GM12865 (cell line): ENCODE data around the gene THY1.

Source experiments
- DNase-seq: peaks from one replicate; pipeline ENCODE4 v3.0.0; 2010; ENCODE audit warnings: low read depth
- H3K4me3 ChIP-seq: 2 replicates; pipeline ENCODE4 v1.5.1; 2011; ENCODE audit warnings: mild to moderate bottlenecking, low read depth, low read length, control low read depth
- CTCF ChIP-seq: IDR thresholded peaks from 2 replicates; pipeline ENCODE4 v1.5.1; 2011; ENCODE audit warnings: low read length, control low read depth, low read depth, inconsistent platforms; ENCODE audit not compliant: insufficient read depth; ENCODE audit errors: missing control alignments

Gene THY1

DNA sequence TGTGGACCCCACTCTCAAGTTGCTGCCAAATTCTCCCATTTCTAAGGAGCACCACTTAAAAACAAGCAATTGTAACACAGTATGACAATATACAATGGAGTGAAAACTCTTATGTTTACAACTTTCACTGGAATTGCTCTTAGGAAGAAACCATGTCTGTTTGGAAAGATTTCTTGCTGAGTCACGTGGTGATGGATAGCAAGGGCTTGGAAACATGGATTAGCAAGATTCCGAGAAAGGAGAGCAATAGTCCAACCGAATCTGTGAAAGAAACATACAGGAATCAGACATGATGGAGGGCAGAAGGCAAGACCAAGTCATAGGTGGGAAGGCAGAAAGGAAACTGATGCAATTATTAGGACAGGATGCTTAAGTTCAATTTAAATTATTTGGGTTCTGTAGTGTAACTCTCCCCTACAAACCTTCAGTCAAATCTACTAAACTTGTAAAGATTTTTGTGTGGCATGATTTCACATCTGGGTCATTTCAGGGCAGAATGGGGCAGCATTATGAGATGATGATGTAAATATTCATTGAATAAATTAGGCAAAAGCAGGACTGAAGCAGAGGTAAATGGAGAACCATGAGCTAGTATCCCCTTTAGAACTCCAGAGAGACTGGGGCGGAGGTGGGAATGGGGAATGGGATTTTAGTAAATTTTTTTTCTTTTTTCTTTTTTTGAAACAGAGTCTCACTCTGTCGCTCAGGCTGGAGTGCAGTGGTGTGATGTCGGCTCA is 27.8 kb upstream of the THY1 start:
- DNase-seq = no peak
- no peak for TF ChIP-seq CTCF
- no peak overlapping the region for H3K4me3 ChIP-seq

GRCh38 chr11:119449498-119449897 is 26.5 kb upstream of the THY1 start:
- no peak overlapping the region for H3K4me3 ChIP-seq
- no peak for DNase-seq
- TF ChIP-seq CTCF = no peak

DNA sequence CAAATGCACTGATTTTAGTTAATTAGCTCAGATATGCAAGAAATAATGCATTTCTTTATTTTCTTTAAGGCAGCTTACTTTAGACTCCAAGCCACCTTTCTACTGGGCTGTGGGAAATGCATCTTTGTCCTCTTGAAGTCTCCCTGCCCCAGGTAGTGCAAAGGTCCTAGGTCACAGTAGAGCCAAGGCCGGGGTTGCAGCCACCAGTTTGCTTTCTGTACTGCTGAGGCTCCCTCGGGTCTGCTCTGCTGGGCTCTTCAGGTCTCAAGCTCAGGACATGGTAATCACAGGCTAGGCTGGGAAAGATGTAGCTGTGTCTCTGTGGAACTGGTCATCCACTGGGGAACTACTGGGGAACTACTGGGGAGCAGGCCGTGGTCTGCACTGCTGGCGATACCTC is 25.4 kb upstream of the THY1 start:
- DNase-seq = no peak
- no peak for TF ChIP-seq CTCF
- no peak overlapping the region for H3K4me3 ChIP-seq

DNA sequence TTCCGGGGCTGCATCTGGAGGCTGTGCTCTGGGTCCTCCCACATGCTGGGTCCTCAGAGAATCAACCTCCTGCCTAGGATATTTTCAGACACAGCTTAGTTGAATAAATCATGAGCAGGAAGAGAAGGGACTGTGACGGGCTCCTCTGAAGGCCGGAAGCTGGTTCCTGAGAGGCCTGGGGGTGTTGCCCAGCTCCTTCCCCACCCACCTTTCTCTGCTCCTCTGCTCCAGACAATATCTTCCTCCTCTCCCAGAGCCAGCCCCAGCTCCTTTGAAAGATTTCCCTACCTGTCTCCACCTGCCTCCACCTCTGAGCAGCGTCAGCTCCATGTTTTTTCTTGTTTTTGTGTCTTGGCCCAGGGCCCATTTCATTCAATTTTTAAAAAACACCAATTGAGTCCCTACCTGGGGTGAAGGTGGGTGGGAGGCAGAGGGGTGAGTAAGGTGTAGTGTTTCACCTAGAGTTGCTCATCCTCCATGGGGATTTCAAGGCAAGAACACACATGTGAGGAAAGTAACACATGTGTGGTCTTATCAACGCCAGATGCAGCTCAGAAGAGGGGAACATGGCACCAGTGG is 24.8 kb upstream of the THY1 start:
- no peak overlapping the region for H3K4me3 ChIP-seq
- no peak for DNase-seq
- no peak for TF ChIP-seq CTCF

- H3K4me3 ChIP-seq = no peak overlapping the region
- no peak for TF ChIP-seq CTCF
- no peak for DNase-seq
Measured at GRCh38 chr11:119446871-119447663, 24.1 kb upstream of the THY1 start.

GRCh38 chr11:119446434-119446833 is 23.5 kb upstream of the THY1 start:
- DNase-seq = no peak
- no peak for TF ChIP-seq CTCF
- no peak overlapping the region for H3K4me3 ChIP-seq
